K562 (cell line): ENCODE results near the gene FGGY. TPM values are rescaled to one million over a fixed set of nuclear protein-coding genes. Genes with fewer than 3 reads are reported as not detected.

Experiments
- ATAC-seq: fragments of 200-7000 bp; cut with Tn5 transposase; 3 replicates; pipeline ENCODE4 v1.9.1; 2020; ENCODE audit warnings: moderate library complexity
- BruUV-seq: library from RNA; stranded (reverse); fragments of 400-500 nt; replicated peaks from 2 replicates; lab custom pipeline; 2021; lab: Mats Ljungman, UMichigan
- CTCF ChIA-PET: fragments of 300-600 bp; formaldehyde crosslinking; extraction: SDS; loops from one replicate; lab custom pipeline; 2021; ENCODE audit warnings: low intra/inter-chr PET ratio; lab: Yijun Ruan, JAX
- POLR2A ChIA-PET: fragments of 300-600, 350-650 bp; sonication (Branson Sonifier 250); formaldehyde crosslinking; extraction: SDS; loops from one replicate; lab custom pipeline; 2021; ENCODE audit warnings: antibody characterized with exemption, inconsistent platforms; lab: Yijun Ruan, JAX
- DNase-seq, 4 experiments: peaks; one replicate each; pipeline versions ENCODE4 v3.0.0 to v3.0.0-alpha.2; 2011 to 2018; ENCODE audit warnings: low spot score in 3 of 4, mixed read lengths in 3 of 4; ENCODE audit errors: extremely low read depth in 1 of 4
- FAIRE-seq: peaks from 2 replicates; lab custom pipeline; 2011; peaks lifted over from hg19 to GRCh38; lab: Jason Lieb, UNC
- H2AFZ ChIP-seq: 2 replicates; pipeline ENCODE4 v1.6.0; 2011; ENCODE audit warnings: low read depth, low read length, control low read depth, inconsistent platforms
- H3K27ac ChIP-seq: fragments of 200-600 bp; 3 replicates; pipeline ENCODE4 v1.8.0; 2011; ENCODE audit warnings: low read depth, mild to moderate bottlenecking, control low read depth, inconsistent platforms, low read length, moderate library complexity, mixed read lengths; ENCODE audit errors: extremely low read depth
- H3K27me3 ChIP-seq, 2 experiments: fragments of 300-600 bp in 1 of 2; 2 replicates in 1 of 2; 3 replicates in 1 of 2; pipeline versions ENCODE4 v1.6.0 to v1.8.0; 2011; ENCODE audit warnings: inconsistent platforms in 2 of 2, low read length in 2 of 2, mild to moderate bottlenecking in 1 of 2, mixed read lengths in 1 of 2, moderate library complexity in 1 of 2; ENCODE audit not compliant: control insufficient read depth in 2 of 2, insufficient read depth in 2 of 2
- H3K36me3 ChIP-seq: fragments of 300-600 bp; 3 replicates; pipeline ENCODE4 v1.8.0; 2011; ENCODE audit warnings: mild to moderate bottlenecking, low read length, inconsistent platforms; ENCODE audit not compliant: control insufficient read depth, insufficient read depth
- H3K4me1 ChIP-seq, 2 experiments: fragments of 200-600 bp in 1 of 2; replicated peaks in 1 of 2; 2 replicates in 1 of 2; 3 replicates in 1 of 2; pipeline versions ENCODE4 v1.5.1 to v1.8.0; 2011; ENCODE audit warnings: inconsistent platforms in 2 of 2, low read length in 2 of 2, mild to moderate bottlenecking in 1 of 2, mixed read lengths in 1 of 2, moderate library complexity in 1 of 2; ENCODE audit not compliant: control insufficient read depth in 2 of 2, insufficient read depth in 2 of 2
- H3K4me2 ChIP-seq: 2 replicates; pipeline ENCODE4 v1.6.1; 2011; ENCODE audit warnings: low read length, control low read depth, inconsistent platforms, mixed read lengths; ENCODE audit not compliant: insufficient read depth
- H3K4me3 ChIP-seq: fragments of 200-600 bp; sonication (generic), shearing (Covaris generic); 2 replicates; pipeline ENCODE4 v1.5.1; 2016; ENCODE audit warnings: control low read depth, inconsistent platforms
- H3K79me2 ChIP-seq: fragments of 200-600 bp; 3 replicates; pipeline ENCODE4 v1.8.0; 2011; ENCODE audit warnings: low read length, inconsistent platforms; ENCODE audit not compliant: control insufficient read depth, insufficient read depth
- H3K9ac ChIP-seq, 2 experiments: 2 replicates each; pipeline versions ENCODE4 v1.6.0 to v1.6.1; 2011; ENCODE audit warnings: low read depth in 2 of 2, low read length in 2 of 2, control low read depth in 1 of 2, inconsistent platforms in 1 of 2, mild to moderate bottlenecking in 1 of 2, mixed read lengths in 1 of 2; ENCODE audit not compliant: insufficient read depth in 1 of 2
- H3K9me1 ChIP-seq: one replicate; pipeline ENCODE4 v1.6.0; 2011; ENCODE audit warnings: inconsistent platforms, mild to moderate bottlenecking, low read length, moderate library complexity; ENCODE audit not compliant: control insufficient read depth, insufficient read depth
- H3K9me3 ChIP-seq: replicated peaks from 2 replicates; pipeline ENCODE4 v1.5.1; 2011; ENCODE audit warnings: low read depth, low read length, inconsistent platforms; ENCODE audit not compliant: control insufficient read depth, insufficient read depth
- H4K20me1 ChIP-seq: replicated peaks from 2 replicates; pipeline ENCODE4 v1.6.1; 2011; ENCODE audit warnings: low read length, inconsistent platforms, mixed read lengths; ENCODE audit not compliant: control insufficient read depth, insufficient read depth
- DIDO1 ChIP-seq: fragments of 450-650 bp; IDR thresholded peaks from 2 replicates; pipeline ENCODE4 v1.6.1; 2016; ENCODE audit warnings: low read depth, missing biosample characterization, missing genetic modification characterization
- EP400 ChIP-seq: fragments of 450-650 bp; IDR thresholded peaks from 2 replicates; pipeline ENCODE4 v1.6.1; 2017; ENCODE audit warnings: antibody characterized with exemption, mild to moderate bottlenecking, moderate library complexity
- ETV6 ChIP-seq, 3 experiments: fragments of 150-350 bp in 1 of 3; sonication (generic) in 1 of 3; formaldehyde crosslinking in 1 of 3; IDR thresholded peaks; 2 replicates each; pipeline versions ENCODE4 v1.6.1 to v1.8.0; 2014 to 2022; ENCODE audit warnings: borderline replicate concordance in 2 of 3, low read depth in 2 of 3, antibody characterized with exemption in 1 of 3, low read length in 1 of 3, mild to moderate bottlenecking in 1 of 3, missing genetic modification reagents in 1 of 3
- HDAC8 ChIP-seq: fragments of 450-650 bp; IDR thresholded peaks from 2 replicates; pipeline ENCODE4 v1.6.1; 2016; ENCODE audit warnings: mild to moderate bottlenecking, missing genetic modification characterization, moderate library complexity, missing compliant biosample characterization
- JUN ChIP-seq, 2 experiments: sonication (generic) in 1 of 2; formaldehyde crosslinking in 1 of 2; IDR thresholded peaks; 2 replicates each; pipeline versions ENCODE4 v1.6.1 to v1.8.0; 2012 to 2022; ENCODE audit warnings: borderline replicate concordance in 2 of 2, mild to moderate bottlenecking in 2 of 2, improper control_type of control experiment in 1 of 2, low read depth in 1 of 2, low read length in 1 of 2, missing genetic modification reagents in 1 of 2
- PTTG1 ChIP-seq: fragments of 450-650 bp; IDR thresholded peaks from 2 replicates; pipeline ENCODE4 v1.6.1; 2016; ENCODE audit warnings: low read depth, mild to moderate bottlenecking, missing genetic modification characterization, missing compliant biosample characterization
- TRIM24 ChIP-seq, 2 experiments: fragments of 450-650 bp; IDR thresholded peaks; 2 replicates each; pipeline ENCODE4 v1.6.1; 2016
- WHSC1 ChIP-seq: IDR thresholded peaks from one replicate; pipeline ENCODE4 v1.6.1; 2012; ENCODE audit warnings: low read length, control low read depth, inconsistent platforms
- WGBS: fragments of 100-300 bp; shearing (Covaris generic); methylation state at CpG from one replicate; pipeline ENCODE4 v1.1.6; 2016; ENCODE audit warnings: low coverage, mixed read lengths; ENCODE audit not compliant: insufficient coverage; ENCODE audit errors: missing lambda C conversion rate; 5-methylcytosine and 5-hydroxymethylcytosine counted together
- in situ Hi-C: fragments of 300-500 bp; cut with MboI; formaldehyde crosslinking; loops from 4 replicates; pipeline ENCODE4 v1.15.0; 2018; ENCODE audit warnings: inconsistent platforms, mixed read lengths
- intact Hi-C: fragments of 100-400 bp; cut with micrococcal nuclease; formaldehyde crosslinking; loops from 2 replicates; pipeline ENCODE4 v1.14.2; 2022
- polyA plus RNA-seq, 8 experiments: library from polyadenylated mRNA; depleted of rRNA in 4 of 8; stranded (reverse) in 5 of 8; unstranded in 3 of 8; fragments of >200 nt; fragmentation: Nextera tagmentation in 2 of 8; fragmentation: Illumina TruSeq in 1 of 8; extraction: Ambion mirVana in 2 of 8; extraction: Trizol in 1 of 8; gene quantifications; 2 replicates each; pipeline versions ENCODE4 v1.2.1 to v1.2.3, GENCODE V29; 2011 to 2014; ENCODE audit warnings: inconsistent platforms in 1 of 8, missing spikeins in 1 of 8
- total RNA-seq, 7 experiments: library from RNA; depleted of rRNA in 6 of 7; stranded (reverse); fragments of >200 nt in 6 of 7; fragmentation: Illumina TruSeq in 2 of 7; extraction: Trizol in 2 of 7; gene quantifications; 2 replicates each; pipeline versions ENCODE4 v1.2.1 to v1.2.3, GENCODE V29; 2011 to 2021; ENCODE audit warnings: low replicate concordance in 1 of 7
- TF ChIP-seq, protein P1 (sequence below), 2 experiments: fragments of 450-650 bp in 1 of 2; sonication (generic) in 1 of 2; formaldehyde crosslinking in 1 of 2; IDR thresholded peaks in 1 of 2; conservative IDR thresholded peaks in 1 of 2; 2 replicates each; pipeline versions ENCODE4 v1.6.1 to v1.8.1; 2016 to 2023; ENCODE audit warnings: mild to moderate bottlenecking in 2 of 2, moderate library complexity in 2 of 2, inconsistent platforms in 1 of 2, missing genetic modification reagents in 1 of 2
- TF ChIP-seq, protein P2 (sequence below): sonication (generic); formaldehyde crosslinking; IDR thresholded peaks from 2 replicates; pipeline ENCODE4 v1.8.0; 2023; ENCODE audit warnings: missing genetic modification reagents, mild to moderate bottlenecking, borderline replicate concordance
- TF ChIP-seq, protein P3 (sequence below): IDR thresholded peaks from 2 replicates; pipeline ENCODE4 v1.6.1; 2014; ENCODE audit warnings: antibody characterized with exemption

The FGGY gene
- total and polyA plus RNA-seq, 9 of the 15 experiments (the other 6 are each of a cell fraction or from before 2014, with no cell fraction given) = 9.7 to 19.2 (median 12.6) TPM

DNA sequence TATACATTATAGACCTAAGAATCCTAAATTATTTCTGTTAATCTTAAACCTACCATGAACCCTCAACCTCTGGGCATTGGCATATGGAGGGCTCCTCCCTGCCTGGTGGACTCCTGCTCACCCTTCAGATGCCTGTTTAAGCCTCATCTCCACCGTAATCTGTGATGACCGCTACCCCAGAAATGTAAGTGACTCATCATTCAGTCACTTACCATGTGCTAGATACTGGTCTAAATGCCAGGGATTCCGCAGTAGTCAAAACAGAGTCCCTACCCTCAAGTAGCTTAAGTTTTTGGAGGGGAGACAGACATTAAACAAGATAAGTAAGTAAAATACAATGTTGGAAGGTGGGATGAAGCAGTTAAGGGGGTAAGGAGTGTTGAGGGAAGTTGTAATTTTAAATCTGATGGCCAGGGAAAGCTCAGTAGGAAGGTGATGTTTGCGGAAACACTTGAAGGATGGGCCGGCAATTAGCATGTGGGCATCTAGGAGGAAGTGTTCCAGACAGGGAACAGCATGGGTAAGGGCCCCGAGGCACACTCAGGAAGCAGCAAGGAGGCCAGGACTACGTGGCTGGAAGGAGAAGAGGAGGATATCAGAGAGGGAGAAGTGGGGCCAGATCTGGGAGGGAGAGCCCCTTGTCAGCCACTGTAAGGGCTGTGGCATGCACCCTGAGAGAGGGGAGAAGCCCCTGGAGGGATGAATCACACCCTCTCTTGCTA is 376.1 kb downstream of the FGGY start:
- Histone ChIP-seq H3K27ac (no peak overlapping the region), H3K4me1 (no peaks in the 10 kb centered on the region), H3K79me2 (no peaks in the 10 kb centered on the region), H3K9me3 (no peaks in the 10 kb centered on the region), H3K36me3 (no peaks in the 10 kb centered on the region), H4K20me1 (no peaks in the 10 kb centered on the region), H2AFZ (no peak overlapping the region), H3K27me3 (peaks cover 6% of the 10 kb centered on the region in 2 experiments; a peak in 4 of 5 replicates), H3K9me1 (no peaks in the 10 kb centered on the region), H3K4me2 (no peak overlapping the region), H3K9ac (no peak overlapping the region), H3K4me3 (no peak overlapping the region)
- BruUV-seq = no TSS peak
- WGBS = 5% methylated on average over 7 of the region's 7 CpGs
- ChIA-PET POLR2A (interaction anchor here (1.1 kb wide), 1 partner anchor 10 kb away, joined by 3 read pairs; no protein-coding TSS in a partner anchor), CTCF (no interaction called here)
- DNase-seq = no peak
- ATAC-seq = no peak
- in situ Hi-C loops = no loop called here
- no peak for FAIRE-seq
- intact Hi-C loops = no loop called here
- TF ChIP-seq JUN (IDR thresholded peaks at IDR 0.05; ENCODE audit: borderline replicate concordance, low read depth, low read length) (peak; percentile 76; the same call in 1 of the 2 replicates), JUN (CRISPR knock-in tag; IDR thresholded peaks at IDR 0.05; ENCODE audit: borderline replicate concordance) (no peak), WHSC1 (no peak), ETV6 (IDR thresholded peaks at IDR 0.05; ENCODE audit: borderline replicate concordance in 1 of 2, low read depth in 2 of 2, low read length in 1 of 2) (no peak), ETV6 (CRISPR knock-in tag; IDR thresholded peaks at IDR 0.05; ENCODE audit: borderline replicate concordance) (no peak), TRIM24 (IDR thresholded peaks at IDR 0.05) (peak in 1 of 2 experiments; percentile 36; a peak in 1 of 4 replicates), DIDO1 (tag) (no peak), HDAC8 (tag) (no peak), EP400 (no peak), PTTG1 (tag) (no peak)
- TF ChIP-seq, protein P1, sequence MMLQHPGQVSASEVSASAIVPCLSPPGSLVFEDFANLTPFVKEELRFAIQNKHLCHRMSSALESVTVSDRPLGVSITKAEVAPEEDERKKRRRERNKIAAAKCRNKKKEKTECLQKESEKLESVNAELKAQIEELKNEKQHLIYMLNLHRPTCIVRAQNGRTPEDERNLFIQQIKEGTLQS (IDR thresholded peaks at IDR 0.05) = peak; percentile 69
- TF ChIP-seq, protein P1 (CRISPR knock-in tag; conservative IDR thresholded peaks at IDR 0.05) = no peak
- TF ChIP-seq, protein P2, sequence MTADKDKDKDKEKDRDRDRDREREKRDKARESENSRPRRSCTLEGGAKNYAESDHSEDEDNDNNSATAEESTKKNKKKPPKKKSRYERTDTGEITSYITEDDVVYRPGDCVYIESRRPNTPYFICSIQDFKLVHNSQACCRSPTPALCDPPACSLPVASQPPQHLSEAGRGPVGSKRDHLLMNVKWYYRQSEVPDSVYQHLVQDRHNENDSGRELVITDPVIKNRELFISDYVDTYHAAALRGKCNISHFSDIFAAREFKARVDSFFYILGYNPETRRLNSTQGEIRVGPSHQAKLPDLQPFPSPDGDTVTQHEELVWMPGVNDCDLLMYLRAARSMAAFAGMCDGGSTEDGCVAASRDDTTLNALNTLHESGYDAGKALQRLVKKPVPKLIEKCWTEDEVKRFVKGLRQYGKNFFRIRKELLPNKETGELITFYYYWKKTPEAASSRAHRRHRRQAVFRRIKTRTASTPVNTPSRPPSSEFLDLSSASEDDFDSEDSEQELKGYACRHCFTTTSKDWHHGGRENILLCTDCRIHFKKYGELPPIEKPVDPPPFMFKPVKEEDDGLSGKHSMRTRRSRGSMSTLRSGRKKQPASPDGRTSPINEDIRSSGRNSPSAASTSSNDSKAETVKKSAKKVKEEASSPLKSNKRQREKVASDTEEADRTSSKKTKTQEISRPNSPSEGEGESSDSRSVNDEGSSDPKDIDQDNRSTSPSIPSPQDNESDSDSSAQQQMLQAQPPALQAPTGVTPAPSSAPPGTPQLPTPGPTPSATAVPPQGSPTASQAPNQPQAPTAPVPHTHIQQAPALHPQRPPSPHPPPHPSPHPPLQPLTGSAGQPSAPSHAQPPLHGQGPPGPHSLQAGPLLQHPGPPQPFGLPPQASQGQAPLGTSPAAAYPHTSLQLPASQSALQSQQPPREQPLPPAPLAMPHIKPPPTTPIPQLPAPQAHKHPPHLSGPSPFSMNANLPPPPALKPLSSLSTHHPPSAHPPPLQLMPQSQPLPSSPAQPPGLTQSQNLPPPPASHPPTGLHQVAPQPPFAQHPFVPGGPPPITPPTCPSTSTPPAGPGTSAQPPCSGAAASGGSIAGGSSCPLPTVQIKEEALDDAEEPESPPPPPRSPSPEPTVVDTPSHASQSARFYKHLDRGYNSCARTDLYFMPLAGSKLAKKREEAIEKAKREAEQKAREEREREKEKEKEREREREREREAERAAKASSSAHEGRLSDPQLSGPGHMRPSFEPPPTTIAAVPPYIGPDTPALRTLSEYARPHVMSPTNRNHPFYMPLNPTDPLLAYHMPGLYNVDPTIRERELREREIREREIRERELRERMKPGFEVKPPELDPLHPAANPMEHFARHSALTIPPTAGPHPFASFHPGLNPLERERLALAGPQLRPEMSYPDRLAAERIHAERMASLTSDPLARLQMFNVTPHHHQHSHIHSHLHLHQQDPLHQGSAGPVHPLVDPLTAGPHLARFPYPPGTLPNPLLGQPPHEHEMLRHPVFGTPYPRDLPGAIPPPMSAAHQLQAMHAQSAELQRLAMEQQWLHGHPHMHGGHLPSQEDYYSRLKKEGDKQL = no peak
- TF ChIP-seq, protein P3, sequence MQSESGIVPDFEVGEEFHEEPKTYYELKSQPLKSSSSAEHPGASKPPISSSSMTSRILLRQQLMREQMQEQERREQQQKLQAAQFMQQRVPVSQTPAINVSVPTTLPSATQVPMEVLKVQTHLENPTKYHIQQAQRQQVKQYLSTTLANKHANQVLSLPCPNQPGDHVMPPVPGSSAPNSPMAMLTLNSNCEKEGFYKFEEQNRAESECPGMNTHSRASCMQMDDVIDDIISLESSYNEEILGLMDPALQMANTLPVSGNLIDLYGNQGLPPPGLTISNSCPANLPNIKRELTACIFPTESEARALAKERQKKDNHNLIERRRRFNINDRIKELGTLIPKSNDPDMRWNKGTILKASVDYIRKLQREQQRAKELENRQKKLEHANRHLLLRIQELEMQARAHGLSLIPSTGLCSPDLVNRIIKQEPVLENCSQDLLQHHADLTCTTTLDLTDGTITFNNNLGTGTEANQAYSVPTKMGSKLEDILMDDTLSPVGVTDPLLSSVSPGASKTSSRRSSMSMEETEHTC = no peak
